WTC11 (cell line): ENCODE measurements around the gene GPR161. TPM values are rescaled to one million over a fixed set of nuclear protein-coding genes. Genes with fewer than 3 reads are reported as not detected.
"Not testable (repeated sequence)": the region's sequence is repeated elsewhere in the genome, so short reads cannot be mapped to it uniquely, and the experiment has no call there.

Experiments used
- ATAC-seq: fragments of 200-7000 bp; cut with Tn5 transposase; 2 replicates; pipeline ENCODE4 v1.10.0; 2021; ENCODE audit warnings: mild to moderate bottlenecking, moderate library complexity
- CTCF ChIA-PET: fragments of 300-600 bp; sonication (Branson Sonifier 250); formaldehyde crosslinking; loops from one replicate; lab custom pipeline; 2021; ENCODE audit warnings: antibody characterized with exemption; lab: Charles Lee
- POLR2A ChIA-PET: fragments of 350-600 bp; sonication (Branson Sonifier 250); formaldehyde crosslinking; loops from one replicate; lab custom pipeline; 2021; ENCODE audit warnings: antibody characterized with exemption; lab: Charles Lee
- DNase-seq: peaks from one replicate; pipeline ENCODE4 v3.0.0; 2021; ENCODE audit warnings: low spot score
- H3K27ac Mint-ChIP-seq: 2 replicates; pipeline ENCODE4 v1.8.0; 2021; ENCODE audit warnings: mixed read lengths
- H3K27me3 Mint-ChIP-seq: 2 replicates; pipeline ENCODE4 v1.8.0; 2021; ENCODE audit warnings: low read depth, mild to moderate bottlenecking, moderate library complexity, mixed read lengths
- H3K36me3 Mint-ChIP-seq: 2 replicates; pipeline ENCODE4 v1.8.0; 2021; ENCODE audit warnings: mixed read lengths
- H3K4me1 Mint-ChIP-seq: 2 replicates; pipeline ENCODE4 v1.8.0; 2022; ENCODE audit warnings: mixed read lengths
- H3K4me3 Mint-ChIP-seq: 2 replicates; pipeline ENCODE4 v1.8.0; 2021; ENCODE audit warnings: mild to moderate bottlenecking, moderate library complexity, mixed read lengths
- H3K9me3 Mint-ChIP-seq: 2 replicates; pipeline ENCODE4 v1.8.0; 2021; ENCODE audit warnings: mixed read lengths
- ATF1 ChIP-seq: sonication (generic); formaldehyde crosslinking; IDR thresholded peaks from 2 replicates; pipeline ENCODE4 v1.8.1; 2023; ENCODE audit warnings: mild to moderate bottlenecking, moderate library complexity, missing genetic modification reagents
- CTCF ChIP-seq: fragments of 200-600 bp; IDR thresholded peaks from 2 replicates; pipeline ENCODE4 v1.8.0; 2022; ENCODE audit warnings: antibody characterized with exemption
- MXD4 ChIP-seq: fragments of 250-450 bp; sonication (Bioruptor Pico); IDR thresholded peaks from 2 replicates; pipeline ENCODE4 v1.8.0; 2021; ENCODE audit warnings: mild to moderate bottlenecking, moderate library complexity, borderline replicate concordance
- NR2C2 ChIP-seq: sonication (generic); formaldehyde crosslinking; IDR thresholded peaks from 2 replicates; pipeline ENCODE4 v1.8.0; 2022; ENCODE audit warnings: mild to moderate bottlenecking, missing genetic modification reagents
- SMAD4 ChIP-seq: sonication (generic); formaldehyde crosslinking; IDR thresholded peaks from 2 replicates; pipeline ENCODE4 v1.8.0; 2022; ENCODE audit warnings: mild to moderate bottlenecking, missing genetic modification reagents
- SOX15 ChIP-seq: fragments of 250-450 bp; sonication (Bioruptor Pico); IDR thresholded peaks from 2 replicates; pipeline ENCODE4 v1.9.0; 2021; ENCODE audit warnings: mild to moderate bottlenecking
- STAT6 ChIP-seq: sonication (generic); formaldehyde crosslinking; conservative IDR thresholded peaks from 2 replicates; pipeline ENCODE4 v1.8.1; 2023; ENCODE audit warnings: mild to moderate bottlenecking, low read depth, missing genetic modification reagents, moderate library complexity
- TCF7 ChIP-seq: sonication (generic); formaldehyde crosslinking; IDR thresholded peaks from 2 replicates; pipeline ENCODE4 v1.8.0; 2022; ENCODE audit warnings: mild to moderate bottlenecking, low read depth, missing genetic modification reagents, moderate library complexity
- USF2 ChIP-seq: sonication (generic); formaldehyde crosslinking; IDR thresholded peaks from 2 replicates; pipeline ENCODE4 v1.8.1; 2023; ENCODE audit warnings: mild to moderate bottlenecking, missing genetic modification reagents, moderate library complexity
- ZNF121 ChIP-seq: sonication (generic); formaldehyde crosslinking; IDR thresholded peaks from 2 replicates; pipeline ENCODE4 v1.8.0; 2023; ENCODE audit warnings: missing genetic modification reagents
- ZNF281 ChIP-seq: sonication (generic); formaldehyde crosslinking; IDR thresholded peaks from 2 replicates; pipeline ENCODE4 v1.8.0; 2023; ENCODE audit warnings: mild to moderate bottlenecking, missing genetic modification reagents
- total RNA-seq: library from RNA; stranded (reverse); gene quantifications from 3 replicates; pipeline ENCODE4 v1.2.3, GENCODE V29; 2021
- TF ChIP-seq, protein P1 (sequence below): sonication (generic); formaldehyde crosslinking; IDR thresholded peaks from 2 replicates; pipeline ENCODE4 v1.8.1; 2023; ENCODE audit warnings: mild to moderate bottlenecking, moderate library complexity, missing genetic modification reagents
- TF ChIP-seq, protein P2 (sequence below): sonication (generic); formaldehyde crosslinking; IDR thresholded peaks from 2 replicates; pipeline ENCODE4 v1.8.1; 2023; ENCODE audit warnings: mild to moderate bottlenecking, missing genetic modification reagents
- TF ChIP-seq, protein P3 (sequence below): sonication (generic); formaldehyde crosslinking; IDR thresholded peaks from 2 replicates; pipeline ENCODE4 v1.8.1; 2023; ENCODE audit warnings: mild to moderate bottlenecking, missing genetic modification reagents, moderate library complexity
- TF ChIP-seq, protein P4 (sequence below): sonication (generic); formaldehyde crosslinking; IDR thresholded peaks from 2 replicates; pipeline ENCODE4 v1.8.0; 2022; ENCODE audit warnings: mild to moderate bottlenecking, missing genetic modification reagents

The GPR161 gene
- total RNA-seq, 1 experiment from 2014 or later: 11.6 TPM

GRCh38 chr1:168155910-168156309, 19.2 kb upstream of the GPR161 start:
- peaks cover 4% of the 10 kb centered on the region; the same call in 1 of the 2 replicates for H3K4me1 Mint-ChIP-seq
- POLR2A ChIA-PET: no interaction called here
- TF ChIP-seq CTCF (no peak), TCF7 (CRISPR knock-in tag) (no peak), STAT6 (no peak), ZNF121 (CRISPR knock-in tag) (no peak), ATF1 (CRISPR knock-in tag) (no peak), ZNF281 (CRISPR knock-in tag) (no peak), SOX15 (CRISPR knock-in tag) (no peak), MXD4 (no peak), SMAD4 (no peak), USF2 (CRISPR knock-in tag) (no peak), NR2C2 (CRISPR knock-in tag) (no peak)
- TF ChIP-seq, protein P1, sequence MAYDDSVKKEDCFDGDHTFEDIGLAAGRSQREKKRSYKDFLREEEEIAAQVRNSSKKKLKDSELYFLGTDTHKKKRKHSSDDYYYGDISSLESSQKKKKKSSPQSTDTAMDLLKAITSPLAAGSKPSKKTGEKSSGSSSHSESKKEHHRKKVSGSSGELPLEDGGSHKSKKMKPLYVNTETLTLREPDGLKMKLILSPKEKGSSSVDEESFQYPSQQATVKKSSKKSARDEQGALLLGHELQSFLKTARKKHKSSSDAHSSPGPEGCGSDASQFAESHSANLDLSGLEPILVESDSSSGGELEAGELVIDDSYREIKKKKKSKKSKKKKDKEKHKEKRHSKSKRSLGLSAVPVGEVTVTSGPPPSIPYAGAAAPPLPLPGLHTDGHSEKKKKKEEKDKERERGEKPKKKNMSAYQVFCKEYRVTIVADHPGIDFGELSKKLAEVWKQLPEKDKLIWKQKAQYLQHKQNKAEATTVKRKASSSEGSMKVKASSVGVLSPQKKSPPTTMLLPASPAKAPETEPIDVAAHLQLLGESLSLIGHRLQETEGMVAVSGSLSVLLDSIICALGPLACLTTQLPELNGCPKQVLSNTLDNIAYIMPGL (CRISPR knock-in tag): no peak
- TF ChIP-seq, protein P2, sequence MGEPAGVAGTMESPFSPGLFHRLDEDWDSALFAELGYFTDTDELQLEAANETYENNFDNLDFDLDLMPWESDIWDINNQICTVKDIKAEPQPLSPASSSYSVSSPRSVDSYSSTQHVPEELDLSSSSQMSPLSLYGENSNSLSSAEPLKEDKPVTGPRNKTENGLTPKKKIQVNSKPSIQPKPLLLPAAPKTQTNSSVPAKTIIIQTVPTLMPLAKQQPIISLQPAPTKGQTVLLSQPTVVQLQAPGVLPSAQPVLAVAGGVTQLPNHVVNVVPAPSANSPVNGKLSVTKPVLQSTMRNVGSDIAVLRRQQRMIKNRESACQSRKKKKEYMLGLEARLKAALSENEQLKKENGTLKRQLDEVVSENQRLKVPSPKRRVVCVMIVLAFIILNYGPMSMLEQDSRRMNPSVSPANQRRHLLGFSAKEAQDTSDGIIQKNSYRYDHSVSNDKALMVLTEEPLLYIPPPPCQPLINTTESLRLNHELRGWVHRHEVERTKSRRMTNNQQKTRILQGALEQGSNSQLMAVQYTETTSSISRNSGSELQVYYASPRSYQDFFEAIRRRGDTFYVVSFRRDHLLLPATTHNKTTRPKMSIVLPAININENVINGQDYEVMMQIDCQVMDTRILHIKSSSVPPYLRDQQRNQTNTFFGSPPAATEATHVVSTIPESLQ: no peak
- TF ChIP-seq, protein P3, sequence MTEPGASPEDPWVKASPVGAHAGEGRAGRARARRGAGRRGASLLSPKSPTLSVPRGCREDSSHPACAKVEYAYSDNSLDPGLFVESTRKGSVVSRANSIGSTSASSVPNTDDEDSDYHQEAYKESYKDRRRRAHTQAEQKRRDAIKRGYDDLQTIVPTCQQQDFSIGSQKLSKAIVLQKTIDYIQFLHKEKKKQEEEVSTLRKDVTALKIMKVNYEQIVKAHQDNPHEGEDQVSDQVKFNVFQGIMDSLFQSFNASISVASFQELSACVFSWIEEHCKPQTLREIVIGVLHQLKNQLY (CRISPR knock-in tag): no peak
- TF ChIP-seq, protein P4, sequence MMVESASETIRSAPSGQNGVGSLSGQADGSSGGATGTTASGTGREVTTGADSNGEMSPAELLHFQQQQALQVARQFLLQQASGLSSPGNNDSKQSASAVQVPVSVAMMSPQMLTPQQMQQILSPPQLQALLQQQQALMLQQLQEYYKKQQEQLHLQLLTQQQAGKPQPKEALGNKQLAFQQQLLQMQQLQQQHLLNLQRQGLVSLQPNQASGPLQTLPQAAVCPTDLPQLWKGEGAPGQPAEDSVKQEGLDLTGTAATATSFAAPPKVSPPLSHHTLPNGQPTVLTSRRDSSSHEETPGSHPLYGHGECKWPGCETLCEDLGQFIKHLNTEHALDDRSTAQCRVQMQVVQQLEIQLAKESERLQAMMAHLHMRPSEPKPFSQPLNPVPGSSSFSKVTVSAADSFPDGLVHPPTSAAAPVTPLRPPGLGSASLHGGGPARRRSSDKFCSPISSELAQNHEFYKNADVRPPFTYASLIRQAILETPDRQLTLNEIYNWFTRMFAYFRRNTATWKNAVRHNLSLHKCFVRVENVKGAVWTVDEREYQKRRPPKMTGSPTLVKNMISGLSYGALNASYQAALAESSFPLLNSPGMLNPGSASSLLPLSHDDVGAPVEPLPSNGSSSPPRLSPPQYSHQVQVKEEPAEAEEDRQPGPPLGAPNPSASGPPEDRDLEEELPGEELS: no peak
- peaks cover 33% of the 10 kb centered on the region for H3K9me3 Mint-ChIP-seq
- H3K36me3 Mint-ChIP-seq: peaks cover 7% of the 10 kb centered on the region
- DNase-seq: no peak
- H3K4me3 Mint-ChIP-seq: no peak overlapping the region
- ATAC-seq: no peak
- no peak overlapping the region for H3K27ac Mint-ChIP-seq
- H3K27me3 Mint-ChIP-seq: peaks cover 5% of the 10 kb centered on the region; the same call in 1 of the 2 replicates
- CTCF ChIA-PET: no interaction called here

DNA sequence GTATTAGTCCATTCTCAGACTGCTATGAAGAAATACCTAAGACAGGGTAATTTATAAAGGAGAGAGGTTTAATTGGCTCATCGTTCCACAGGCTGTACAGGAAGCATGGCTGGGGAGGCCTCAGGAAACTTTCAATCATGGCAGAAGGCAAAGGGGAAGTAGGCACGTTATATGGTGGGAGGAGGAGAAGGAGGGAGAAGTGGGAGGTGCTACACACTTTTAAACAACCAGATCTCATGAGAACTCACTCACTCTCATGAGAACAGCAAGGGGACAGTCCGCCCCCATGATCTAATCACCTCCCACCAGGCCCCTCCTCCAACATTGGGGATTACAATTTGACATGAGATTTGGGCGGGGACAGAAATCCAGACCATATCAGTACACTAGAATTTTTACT, 18.0 kb upstream of the GPR161 start:
- POLR2A ChIA-PET, H3K4me1 Mint-ChIP-seq, H3K27me3 Mint-ChIP-seq, DNase-seq, CTCF ChIA-PET, H3K4me3 Mint-ChIP-seq, H3K36me3 Mint-ChIP-seq, H3K27ac Mint-ChIP-seq: not testable (repeated sequence)
- peaks cover 21% of the 10 kb centered on the region for H3K9me3 Mint-ChIP-seq
- ATAC-seq: peak; percentile 51; the same call in 1 of the 2 replicates
